Measurements from ENCODE around the gene SLC9C1.

DNA sequence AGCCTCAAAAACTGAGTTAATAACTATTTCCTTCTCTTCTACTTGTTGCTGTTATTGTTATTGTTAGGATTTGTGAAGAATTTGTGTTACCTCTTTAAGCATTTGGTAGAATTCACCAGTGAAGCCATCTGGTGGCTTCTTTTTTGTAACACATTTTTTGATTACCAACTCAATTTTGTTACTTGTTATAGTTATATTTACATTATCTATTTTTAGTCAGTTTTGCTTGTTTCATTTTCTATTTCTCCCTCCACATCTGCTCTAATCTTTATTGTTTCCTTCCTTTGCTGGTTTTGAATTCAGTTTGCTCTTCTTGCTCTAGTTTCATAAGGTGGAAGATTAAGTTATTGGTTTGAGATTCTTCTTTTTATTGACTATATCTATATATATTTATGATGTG is 3.7 kb upstream of the SLC9C1 start:
- TF ChIP-seq CTCF (IDR thresholded peaks at IDR 0.05) (no peak), POLR2AphosphoS5 (IDR thresholded peaks at IDR 0.05) (no peak), POLR2A (IDR thresholded peaks at IDR 0.05) (no peak)

Measured in sigmoid colon (tissue), 4 donors.